ENCODE measurements around the gene AURKA.

Gene AURKA

GRCh38 chr20:56328861-56329260 is 63.2 kb downstream of the AURKA start:
- intact Hi-C loops (cut with DNase I; ENCODE audit: low total_unique reads): no loop called here
- H3K27me3 ChIP-seq: no peaks in the 10 kb centered on the region
- no peak overlapping the region for H3K27ac ChIP-seq
- H3K9me3 ChIP-seq: no peaks in the 10 kb centered on the region
- no peaks in the 10 kb centered on the region for H3K36me3 ChIP-seq
- H3K4me1 ChIP-seq: no peaks in the 10 kb centered on the region
- DNase-seq: no peak
- no peak for TF ChIP-seq CTCF (IDR thresholded peaks at IDR 0.05)
- no peak overlapping the region for H3K4me3 ChIP-seq

- intact Hi-C loops (cut with DNase I; ENCODE audit: low total_unique reads): no loop called here
- Histone ChIP-seq H3K4me1 (no peaks in the 10 kb centered on the region), H3K9me3 (no peaks in the 10 kb centered on the region), H3K36me3 (no peaks in the 10 kb centered on the region), H3K27ac (no peak overlapping the region), H3K27me3 (no peaks in the 10 kb centered on the region), H3K4me3 (no peak overlapping the region)
- no peak for TF ChIP-seq CTCF (IDR thresholded peaks at IDR 0.05)
- DNase-seq: no peak
These were observed 67.2 kb downstream of the AURKA start for GRCh38 chr20:56324806-56325205.

GRCh38 chr20:56323656-56324055 is 68.4 kb downstream of the AURKA start:
- Histone ChIP-seq H3K27me3 (no peaks in the 10 kb centered on the region), H3K27ac (no peak overlapping the region), H3K36me3 (no peaks in the 10 kb centered on the region), H3K9me3 (no peaks in the 10 kb centered on the region), H3K4me3 (no peak overlapping the region), H3K4me1 (no peaks in the 10 kb centered on the region)
- intact Hi-C loops (cut with DNase I; ENCODE audit: low total_unique reads): no loop called here
- no peak for DNase-seq
- no peak for TF ChIP-seq CTCF (IDR thresholded peaks at IDR 0.05)

- no peaks in the 10 kb centered on the region for H3K9me3 ChIP-seq
- H3K27ac ChIP-seq: no peak overlapping the region
- intact Hi-C loops (cut with DNase I; ENCODE audit: low total_unique reads): no loop called here
These were observed 68.8 kb downstream of the AURKA start for GRCh38 chr20:56323206-56323605.

GRCh38 chr20:56322681-56323080 is 69.3 kb downstream of the AURKA start:
- Histone ChIP-seq H3K4me1 (no peaks in the 10 kb centered on the region), H3K27ac (no peak overlapping the region), H3K9me3 (no peaks in the 10 kb centered on the region), H3K36me3 (no peaks in the 10 kb centered on the region), H3K4me3 (no peak overlapping the region), H3K27me3 (no peaks in the 10 kb centered on the region)
- intact Hi-C loops (cut with DNase I; ENCODE audit: low total_unique reads): no loop called here
- DNase-seq: no peak
- no peak for TF ChIP-seq CTCF (IDR thresholded peaks at IDR 0.05)

More at GRCh38 chr20:56323206-56323605, 68.8 kb downstream of the AURKA start:
- Histone ChIP-seq H3K36me3 (no peaks in the 10 kb centered on the region), H3K27me3 (no peaks in the 10 kb centered on the region), H3K4me3 (no peak overlapping the region), H3K4me1 (no peaks in the 10 kb centered on the region)
- no peak for DNase-seq
- no peak for TF ChIP-seq CTCF (IDR thresholded peaks at IDR 0.05)
